Measurements from ENCODE around the gene HECW1.
A peak's percentile ranks its signal among the peaks of the same experiment; 100 is the strongest.

HECW1 gene

DNA sequence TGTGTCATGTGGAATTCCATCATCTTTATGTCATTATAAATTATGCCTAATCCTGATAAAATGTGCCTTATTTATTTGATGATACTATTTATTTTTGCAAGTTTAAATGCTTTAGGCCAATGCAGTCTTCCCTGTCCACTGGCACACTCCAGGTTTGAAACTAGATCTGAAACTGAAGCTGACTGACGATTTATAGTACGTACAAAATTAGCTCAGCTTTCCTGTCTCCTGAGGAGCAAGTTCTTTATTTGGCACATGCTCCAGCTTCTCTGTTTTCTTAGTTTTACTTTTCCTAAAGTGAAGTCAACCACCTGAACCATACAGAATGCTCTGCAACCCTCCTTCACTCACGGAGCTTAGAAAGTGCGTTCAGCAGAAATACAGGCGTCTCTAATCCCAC, 164.1 kb downstream of the HECW1 start:
- no peak for DNase-seq

DNA sequence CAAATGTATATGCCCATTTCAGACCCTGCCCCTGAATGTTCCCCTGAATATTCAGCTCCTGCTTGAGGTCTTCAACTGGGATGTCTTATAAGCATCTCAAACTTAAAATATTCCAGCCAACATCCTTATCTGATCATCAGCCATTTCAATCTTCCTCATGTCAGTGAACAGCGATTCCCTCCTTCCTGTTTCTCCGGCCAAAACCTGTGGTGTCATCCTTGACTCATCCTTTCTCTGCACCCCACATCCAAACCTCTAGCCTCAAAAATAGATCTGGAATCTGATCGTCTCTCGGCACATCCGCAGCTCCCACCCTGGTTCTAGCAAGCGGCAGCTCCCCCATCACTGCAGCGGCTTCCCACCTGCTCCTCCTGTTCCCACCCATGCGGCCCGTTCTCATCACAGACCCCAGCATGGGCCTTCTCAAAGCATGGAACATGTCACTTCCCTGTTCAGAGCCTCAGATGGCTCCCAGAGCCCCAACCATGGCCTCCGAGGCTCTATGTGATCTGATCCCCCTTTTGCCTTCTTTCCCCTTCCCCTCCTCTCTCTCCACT, 165.7 kb downstream of the HECW1 start:
- no peak for DNase-seq

DNA sequence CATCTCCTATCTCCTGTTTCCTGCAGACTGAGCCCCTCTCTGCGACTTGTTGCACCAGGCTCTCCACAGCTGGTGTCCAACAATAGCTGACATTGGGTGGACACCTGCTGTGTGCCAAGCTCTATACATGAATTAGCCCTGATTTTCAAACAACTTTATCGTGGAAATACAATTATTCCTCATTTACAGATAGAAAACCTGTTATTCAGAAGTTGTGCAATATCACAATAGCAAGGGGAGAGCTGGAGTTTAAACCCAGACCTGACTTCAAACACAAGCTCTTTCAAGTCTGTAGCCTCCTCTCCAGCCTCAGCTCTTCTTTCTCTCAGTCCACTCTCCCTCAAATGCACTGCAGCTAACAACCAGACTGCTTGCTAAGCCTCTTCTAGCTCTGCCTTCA, 168.8 kb downstream of the HECW1 start:
- no peak for DNase-seq

DNA sequence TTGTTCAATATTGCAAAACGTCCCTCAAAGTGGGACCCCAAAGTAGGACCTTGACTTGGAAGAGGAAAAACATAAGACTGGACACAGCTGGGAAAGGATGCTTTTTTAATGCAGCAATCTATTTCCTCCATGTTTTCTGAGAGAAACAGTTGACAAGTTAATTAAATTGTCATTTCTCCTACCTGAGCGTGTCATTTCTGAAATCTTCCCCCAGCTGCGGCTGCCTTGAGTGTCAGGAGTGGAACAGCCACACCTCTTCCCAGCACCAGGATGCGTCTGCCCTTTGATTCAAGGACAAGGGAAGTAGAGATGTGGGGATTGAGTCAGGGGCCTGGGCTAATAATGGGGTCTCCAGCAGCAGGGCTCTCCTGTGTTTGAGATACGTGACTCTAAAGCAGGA, 171.3 kb downstream of the HECW1 start:
- no peak for DNase-seq

DNA sequence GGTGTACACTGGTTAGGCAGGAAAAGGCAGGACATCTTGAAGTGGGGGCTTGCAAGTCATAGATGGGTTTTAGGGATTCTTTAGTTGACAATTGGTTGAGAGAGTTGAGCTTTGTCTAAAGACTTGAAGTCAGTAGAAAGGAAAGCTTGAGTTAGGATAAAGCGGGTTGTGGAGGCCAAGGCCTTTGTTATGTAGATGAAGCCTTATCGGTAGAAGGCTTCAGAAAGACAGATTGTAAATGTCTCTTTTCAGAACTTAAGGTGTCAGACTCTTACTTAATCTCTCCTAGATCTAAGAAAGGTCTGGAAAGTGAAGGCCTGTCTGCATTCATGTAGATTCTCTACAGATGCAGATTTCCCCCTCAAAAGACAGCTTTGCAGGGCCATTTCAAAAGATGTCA, 177.4 kb downstream of the HECW1 start:
- no peak for DNase-seq

DNA sequence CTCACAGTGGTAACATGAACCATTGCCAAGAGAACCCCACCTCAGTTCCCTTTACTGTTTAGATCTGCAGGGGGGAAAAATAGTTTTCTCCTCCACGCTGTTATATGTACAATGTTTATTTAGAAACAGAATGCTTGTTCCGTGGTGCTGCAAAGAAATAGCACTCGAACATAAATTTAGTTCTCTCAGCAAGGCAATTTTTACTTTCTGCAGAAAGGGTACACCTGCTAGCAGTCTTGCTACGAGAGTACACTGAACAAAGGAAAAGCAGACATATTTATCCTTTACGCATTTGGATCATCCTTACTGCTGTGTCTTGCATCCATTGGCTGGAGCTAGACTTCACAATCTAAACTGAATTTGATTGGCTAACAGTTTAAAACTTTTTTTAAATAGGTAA, 178.5 kb downstream of the HECW1 start:
- DNase-seq = no peak

DNA sequence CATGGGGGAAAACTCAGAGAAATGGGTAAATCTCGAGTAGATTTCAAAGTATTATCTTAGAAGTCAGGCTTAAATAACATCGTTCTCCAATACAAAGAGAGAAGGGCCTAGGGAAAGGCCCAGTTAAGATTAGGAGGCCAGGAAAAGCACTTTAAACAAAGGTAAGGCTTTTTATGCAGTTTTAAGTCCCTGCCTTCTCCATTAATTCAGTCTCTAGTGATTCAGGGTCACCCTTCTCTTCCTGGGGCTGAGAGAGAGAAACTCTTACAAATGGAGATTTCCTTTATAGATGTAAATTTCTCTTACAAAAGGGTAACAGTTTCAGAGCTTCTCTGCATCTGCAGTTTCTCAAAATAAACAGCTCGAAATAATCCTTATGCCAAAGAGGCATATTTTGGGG, 179.3 kb downstream of the HECW1 start:
- DNase-seq = no peak

DNA sequence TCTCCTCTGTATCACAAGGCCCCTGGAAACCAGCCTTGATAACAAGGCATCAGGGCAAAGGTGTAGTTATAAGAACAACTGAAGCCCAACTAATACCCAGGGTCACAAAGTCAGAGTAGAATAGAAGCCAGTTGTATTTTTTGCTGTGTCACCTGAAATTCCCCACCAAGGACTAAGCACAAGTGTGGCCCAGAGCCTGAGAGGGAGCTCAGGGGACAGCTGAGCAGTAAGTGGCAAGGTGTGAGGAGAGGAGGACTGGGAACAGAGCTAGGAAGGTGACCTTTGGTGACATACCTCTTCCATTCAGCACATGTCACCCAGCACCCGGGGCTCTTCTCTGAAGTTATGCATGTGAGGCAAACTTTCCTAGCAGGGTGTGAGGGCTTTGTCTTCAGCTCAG, 179.9 kb downstream of the HECW1 start:
- no peak for DNase-seq

DNA sequence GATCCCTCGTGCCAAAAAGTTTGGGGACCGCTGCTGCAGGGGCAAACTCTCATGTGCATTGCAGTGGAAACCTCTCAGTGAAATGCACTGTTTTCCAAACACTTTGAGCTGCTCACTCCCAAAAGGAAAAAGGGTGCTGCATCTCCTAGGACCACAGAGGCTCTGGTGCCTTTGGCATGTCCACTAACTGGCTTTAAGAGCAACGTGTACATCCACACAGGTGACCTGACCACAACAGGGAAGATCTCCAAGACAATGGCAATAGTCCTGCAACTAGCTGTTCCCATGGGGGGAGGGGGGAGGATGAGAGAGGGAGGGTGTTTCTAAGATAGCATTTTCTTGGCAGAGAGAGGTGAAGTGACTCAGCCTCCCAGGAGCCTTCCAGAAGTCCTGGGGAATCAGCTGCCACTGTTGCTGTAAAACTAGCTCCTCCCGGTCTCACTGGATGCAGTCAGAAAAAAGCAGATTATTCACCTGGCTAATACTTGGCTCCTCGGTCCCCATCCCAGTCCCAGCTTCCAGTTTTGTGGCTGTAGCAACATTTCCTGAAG, 181.7 kb downstream of the HECW1 start:
- DNase-seq = no peak

DNA sequence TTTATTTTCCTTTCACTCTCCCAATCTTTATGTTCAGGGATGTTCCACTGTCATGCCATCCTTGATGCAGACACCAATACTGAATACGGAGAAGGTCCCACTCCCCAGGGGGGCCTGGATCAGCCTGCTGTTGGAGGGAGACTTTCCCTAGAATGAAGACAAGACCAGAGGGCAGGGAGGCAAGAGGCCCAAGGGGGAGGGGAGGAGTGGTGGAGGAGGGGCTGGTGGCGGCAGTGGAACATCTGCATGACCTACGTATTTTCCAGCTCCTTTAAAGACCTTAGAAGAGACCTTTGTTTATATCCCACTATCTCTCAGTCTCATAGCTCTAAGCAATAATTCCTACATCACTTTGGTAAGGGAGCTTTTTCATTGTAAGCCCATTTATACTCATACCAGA, 183.0 kb downstream of the HECW1 start:
- DNase-seq = no peak

DNA sequence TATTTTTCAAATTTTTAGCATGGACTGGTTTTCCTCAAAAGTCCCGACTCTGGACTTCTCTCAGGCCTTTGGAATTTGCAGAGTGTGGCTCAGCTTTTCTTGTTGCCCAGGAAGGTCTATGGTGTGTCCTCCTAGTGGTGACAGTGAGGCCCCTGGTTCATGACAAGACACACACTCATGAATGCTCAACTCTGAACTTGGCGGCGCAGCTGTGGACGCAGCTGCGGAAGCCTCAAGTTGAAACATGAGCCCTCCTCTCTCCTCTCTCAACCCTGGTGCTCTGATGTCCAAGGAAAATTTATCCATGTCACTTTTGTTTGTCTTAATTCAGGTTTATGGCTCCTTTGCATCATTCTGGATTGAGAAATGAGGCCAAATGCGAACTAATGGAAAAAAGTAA, 183.9 kb downstream of the HECW1 start:
- DNase-seq = no peak

DNA sequence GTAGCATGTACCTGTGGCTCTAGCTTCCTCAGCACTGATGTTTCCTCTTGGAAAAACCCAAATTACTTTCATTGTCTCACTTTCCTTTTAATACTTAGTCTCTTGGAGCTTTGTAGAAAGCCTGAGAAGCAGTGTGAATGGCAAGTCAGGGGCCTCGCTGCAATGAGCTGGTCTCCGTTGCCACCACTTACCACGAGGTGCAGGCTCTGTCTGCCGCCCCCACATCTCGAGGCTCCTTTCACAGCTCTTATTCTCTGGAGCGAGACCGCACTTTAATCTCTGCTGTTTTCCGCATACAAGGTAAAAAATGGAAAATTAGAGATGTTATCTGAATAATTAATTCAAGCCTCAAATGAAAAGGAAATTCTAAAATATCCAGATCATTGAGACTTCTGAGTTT, 186.2 kb downstream of the HECW1 start:
- DNase-seq = no peak

DNA sequence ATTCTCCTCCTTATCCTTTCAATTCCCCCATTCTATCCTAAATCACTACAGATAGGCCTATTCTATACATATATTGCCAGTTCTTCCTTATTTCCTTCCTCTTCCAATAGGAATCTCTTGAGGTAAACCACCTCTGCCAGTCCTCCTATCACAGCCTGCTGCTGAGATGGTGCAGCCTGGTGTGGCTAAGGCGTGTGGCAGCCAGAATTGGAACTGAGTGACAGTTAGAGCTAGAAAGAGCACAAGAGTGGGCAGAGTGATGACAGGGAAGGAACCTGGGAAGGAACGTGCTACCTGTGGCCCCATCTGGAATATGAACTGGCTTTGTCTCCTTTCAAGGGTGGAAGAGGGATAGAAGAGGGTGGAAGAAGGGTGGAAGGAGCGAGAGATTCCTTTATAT, 187.7 kb downstream of the HECW1 start:
- DNase-seq = no peak

DNA sequence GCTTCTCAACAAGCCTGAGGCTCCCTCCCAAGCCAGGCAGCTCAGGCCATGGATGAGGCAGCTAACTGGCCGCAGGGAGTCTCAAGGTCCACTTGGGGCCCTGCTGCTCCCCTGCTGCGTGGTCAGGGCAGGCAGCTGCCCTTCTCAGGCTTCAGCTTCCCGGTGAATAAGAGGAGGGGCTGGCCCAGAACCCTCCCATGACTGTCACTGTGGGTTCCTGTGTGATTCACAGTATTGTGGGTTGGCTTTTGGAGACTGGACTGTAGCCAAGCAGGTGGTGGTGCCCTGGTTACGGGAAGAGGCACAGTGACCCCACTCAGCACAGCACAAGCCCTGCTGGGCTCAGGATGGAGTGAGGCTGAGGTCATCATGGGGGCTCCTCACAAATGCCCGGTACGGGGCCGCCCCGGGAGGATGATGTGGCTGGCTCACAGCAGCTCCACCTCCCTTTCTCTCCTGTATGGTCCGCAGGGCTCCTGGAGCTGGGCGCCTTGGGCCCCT, 189.8 kb downstream of the HECW1 start:
- DNase-seq = peak; percentile 46 to 55

DNA sequence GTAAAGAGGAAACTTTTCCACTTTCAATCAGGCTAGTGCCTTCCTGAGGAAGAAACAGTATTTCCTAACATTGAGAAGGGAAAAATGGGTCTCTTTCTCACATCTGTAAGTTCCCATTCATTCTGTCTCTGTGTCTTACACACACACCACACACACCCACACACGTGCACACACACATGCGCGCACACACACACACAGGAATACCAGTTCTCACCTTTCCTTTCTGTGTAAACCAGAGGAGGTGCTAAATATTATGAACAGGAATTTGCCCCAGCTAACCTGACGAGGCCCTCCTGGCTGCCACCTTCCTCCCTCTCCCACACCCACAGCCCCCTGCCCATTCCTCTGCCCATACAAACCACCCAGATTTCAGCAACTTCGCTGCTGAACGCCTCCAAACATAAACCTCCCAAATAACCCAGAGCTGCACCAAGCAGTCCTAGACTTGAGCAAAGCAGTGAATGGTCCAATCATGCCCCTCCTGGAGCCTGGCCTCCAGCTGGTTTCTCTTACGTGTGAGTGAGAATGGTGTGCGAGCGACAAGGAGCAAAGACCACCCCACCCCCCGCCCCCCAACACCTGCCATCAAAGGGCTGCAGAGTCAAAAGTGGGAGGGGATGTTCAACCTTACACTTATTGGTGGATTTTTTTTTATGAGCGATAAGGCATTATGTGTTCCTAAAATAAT, 190.5 kb downstream of the HECW1 start:
- DNase-seq = peak in 1 of 2 experiments; percentile 21

DNA sequence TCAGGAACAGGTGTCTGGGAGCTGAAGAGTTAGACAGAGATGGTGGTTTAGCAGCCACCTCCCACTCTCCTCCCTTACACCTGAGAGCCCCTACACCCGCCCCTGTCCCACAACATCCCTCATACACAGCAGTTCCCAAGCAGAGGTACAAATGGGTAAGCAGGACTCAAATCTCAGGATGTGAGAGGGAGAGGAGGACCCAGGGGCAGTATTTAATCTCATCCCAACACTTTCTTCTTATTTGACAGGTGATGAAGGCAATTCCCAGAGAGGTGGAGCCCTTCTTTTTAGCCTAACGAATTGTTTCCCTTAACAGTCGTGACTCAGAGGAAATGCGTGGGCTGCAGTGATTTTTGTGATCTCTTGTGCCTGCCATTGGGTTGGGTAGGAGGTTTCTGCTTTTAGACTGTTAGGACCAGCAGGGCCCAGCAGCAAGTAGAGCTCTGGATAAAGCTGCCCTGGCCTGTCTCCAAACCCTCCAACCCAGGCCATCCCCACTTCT, 191.3 kb downstream of the HECW1 start:
- peak; percentile 72 to 77 for DNase-seq

DNA sequence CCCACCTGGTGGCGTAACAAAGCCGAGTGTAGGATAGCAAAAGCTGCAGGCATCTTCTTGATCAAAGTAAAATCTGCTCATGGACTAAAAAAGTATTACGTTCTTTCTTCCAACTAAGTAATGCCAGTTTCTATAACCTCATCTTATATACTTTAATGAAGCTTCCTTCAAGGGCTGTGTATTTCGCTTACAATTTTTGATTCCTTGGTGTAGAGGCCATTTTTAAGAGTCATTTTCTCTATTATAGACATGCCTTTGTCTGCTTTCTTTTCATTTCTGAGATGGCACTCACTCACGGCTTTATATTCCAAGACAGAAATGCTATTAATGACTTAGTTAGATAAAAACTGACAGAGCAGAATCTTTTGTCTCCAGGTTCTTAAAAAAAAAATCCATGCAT, 194.0 kb downstream of the HECW1 start:
- DNase-seq = no peak

DNA sequence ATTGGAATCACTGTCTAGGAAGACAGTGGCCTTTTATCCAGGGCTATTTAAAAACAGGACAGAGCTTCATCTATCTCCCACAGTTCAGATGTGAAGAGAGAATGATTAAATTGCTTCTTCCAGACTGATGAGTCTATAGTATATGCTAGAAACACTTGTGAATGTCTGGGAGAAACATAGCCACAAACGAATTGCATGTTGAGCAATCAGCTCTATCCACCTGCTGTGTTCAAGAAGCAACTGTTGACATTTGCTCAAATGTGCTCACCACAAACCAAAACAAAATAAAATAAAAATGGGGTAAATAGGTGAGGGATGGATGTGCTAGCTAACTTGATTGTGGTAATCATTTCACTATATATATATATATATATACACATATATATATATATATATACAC, 195.1 kb downstream of the HECW1 start:
- DNase-seq = no peak

DNA sequence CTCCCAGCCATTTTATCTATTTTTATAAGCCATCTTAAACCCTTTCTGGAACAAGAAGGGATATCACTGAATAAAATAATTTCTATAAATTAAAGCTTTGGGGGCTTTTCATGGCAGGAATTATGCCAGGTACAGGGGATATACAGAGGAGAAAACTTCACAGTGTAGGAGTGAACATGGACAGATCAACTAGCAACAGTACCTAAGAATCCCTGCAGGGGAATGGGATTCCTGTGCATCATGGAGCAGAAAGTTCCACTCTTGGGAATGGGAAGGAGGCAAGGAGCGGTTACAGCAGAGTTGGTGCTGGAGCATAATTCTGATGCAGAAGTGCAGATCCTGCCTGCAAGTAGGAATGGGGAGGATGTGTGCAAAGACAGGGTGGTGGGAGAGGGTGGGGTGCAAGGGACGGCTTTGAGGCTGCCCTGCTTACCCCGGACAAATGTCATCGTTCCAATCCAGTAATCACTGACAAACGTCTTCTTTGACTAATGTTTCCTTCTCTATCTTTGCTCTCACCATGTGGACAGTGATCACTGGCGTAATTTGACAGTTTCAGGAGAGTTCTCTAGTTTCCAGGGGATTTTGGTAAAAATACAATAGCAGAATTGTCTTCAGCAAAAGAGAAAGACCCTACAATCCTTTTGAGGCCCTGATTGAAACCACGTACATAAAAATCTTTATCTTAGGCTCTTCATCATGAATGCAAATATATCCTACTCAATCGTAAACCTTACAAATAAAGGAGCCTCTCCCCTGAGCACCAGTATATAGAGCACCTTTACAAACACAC, 196.7 kb downstream of the HECW1 start:
- no peak for DNase-seq

DNA sequence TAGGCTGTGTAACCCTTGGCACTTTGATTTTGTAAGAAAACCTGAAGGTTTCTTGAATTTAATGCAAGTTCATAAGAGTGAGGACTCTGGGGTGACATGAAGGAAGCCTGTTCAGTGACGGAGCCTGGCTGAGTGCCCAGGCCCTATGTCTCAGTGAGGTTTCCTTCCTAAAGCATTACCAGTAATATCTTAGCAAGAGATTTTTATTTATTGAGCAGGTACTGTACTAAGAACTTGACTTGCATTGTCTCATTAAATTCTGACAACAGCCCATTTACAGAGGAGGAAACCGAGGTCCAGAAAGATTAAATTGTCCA, 197.2 kb downstream of the HECW1 start:
- DNase-seq = no peak

DNA sequence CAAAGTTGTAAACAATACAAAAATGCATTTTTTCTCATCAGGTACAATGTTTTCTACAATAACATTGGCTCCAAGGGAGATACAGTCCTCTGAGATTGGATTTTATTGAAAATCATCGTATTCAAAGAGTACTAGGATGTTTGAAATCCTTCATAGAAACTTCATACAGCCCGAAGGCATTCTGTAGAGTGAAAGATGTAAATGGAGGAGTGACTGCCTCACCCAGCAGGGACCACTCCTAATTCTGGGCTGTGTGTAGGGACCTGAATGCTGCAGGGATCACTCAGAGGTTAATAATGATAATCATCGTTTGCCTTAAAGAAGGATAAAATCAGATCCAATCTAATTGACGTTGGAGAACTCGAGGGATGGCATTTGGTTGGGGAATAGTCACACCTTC, 198.6 kb downstream of the HECW1 start:
- DNase-seq = no peak

DNA sequence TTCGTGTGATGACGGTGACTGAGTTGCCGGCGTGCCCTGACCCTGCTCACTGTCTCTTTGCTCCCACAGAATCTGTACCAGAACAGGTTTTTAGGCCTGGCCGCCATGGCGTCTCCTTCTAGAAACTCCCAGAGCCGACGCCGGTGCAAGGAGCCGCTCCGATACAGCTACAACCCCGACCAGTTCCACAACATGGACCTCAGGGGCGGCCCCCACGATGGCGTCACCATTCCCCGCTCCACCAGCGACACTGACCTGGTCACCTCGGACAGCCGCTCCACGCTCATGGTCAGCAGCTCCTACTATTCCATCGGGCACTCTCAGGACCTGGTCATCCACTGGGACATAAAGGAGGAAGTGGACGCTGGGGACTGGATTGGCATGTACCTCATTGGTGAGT, 199.2 kb downstream of the HECW1 start:
- no peak for DNase-seq

DNA sequence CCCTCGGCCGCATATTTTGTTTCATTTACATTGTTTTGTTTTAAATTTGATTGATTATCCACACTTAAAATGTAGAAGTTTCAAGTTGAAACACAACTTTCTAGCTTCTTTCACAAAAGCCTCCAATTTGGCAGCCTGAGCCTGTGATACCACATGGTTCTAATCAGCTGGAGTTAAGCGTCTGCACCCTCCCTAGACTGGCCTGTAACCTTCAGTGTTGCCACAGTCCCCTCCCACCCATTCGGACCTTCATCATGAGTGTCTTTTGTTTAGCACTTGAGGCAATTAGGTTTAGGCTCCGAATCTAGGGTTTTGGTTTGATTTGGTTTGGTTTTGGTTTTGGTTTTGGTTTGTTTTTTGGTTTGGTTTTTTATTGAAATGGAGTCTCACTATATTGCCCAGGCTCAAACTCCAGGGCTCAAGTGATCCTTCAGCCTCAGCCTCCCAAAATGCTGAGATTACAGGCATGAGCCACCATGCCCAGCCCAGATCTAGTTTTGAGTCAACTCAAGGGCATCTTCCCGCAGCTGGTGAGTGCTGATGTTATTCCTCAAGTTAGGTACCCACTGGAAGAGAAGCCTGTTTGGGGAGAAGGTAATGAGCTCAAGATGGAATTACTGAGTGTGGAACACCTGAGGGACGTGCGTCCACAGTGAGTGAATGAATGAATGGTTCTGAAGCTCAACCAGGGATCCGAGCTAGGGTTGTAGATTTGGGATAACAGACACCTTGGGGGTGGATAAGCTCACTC, 201.4 kb downstream of the HECW1 start:
- peak; percentile 42 to 46 for DNase-seq
